Measurements from ENCODE around the gene FNDC10. TPM values are rescaled to one million over a fixed set of nuclear protein-coding genes. Genes with fewer than 3 reads are reported as not detected.

The FNDC10 gene
- polyA plus RNA-seq, 1 experiment, result 4.4 TPM

- H3K4me3 ChIP-seq (ENCODE audit: low read depth, low read length), result no peak overlapping the region
- H3K27me3 ChIP-seq (ENCODE audit: control insufficient read depth, insufficient read depth, low read length), result no peaks in the 10 kb centered on the region
- no peak for DNase-seq (ENCODE audit: low read depth)
- peaks cover 3% of the 10 kb centered on the region for H3K36me3 ChIP-seq (ENCODE audit: control insufficient read depth, insufficient read depth, low read length)
- CTCF ChIA-PET, result no interaction called here
- POLR2A ChIA-PET, result no interaction called here
- TF ChIP-seq, protein P1, sequence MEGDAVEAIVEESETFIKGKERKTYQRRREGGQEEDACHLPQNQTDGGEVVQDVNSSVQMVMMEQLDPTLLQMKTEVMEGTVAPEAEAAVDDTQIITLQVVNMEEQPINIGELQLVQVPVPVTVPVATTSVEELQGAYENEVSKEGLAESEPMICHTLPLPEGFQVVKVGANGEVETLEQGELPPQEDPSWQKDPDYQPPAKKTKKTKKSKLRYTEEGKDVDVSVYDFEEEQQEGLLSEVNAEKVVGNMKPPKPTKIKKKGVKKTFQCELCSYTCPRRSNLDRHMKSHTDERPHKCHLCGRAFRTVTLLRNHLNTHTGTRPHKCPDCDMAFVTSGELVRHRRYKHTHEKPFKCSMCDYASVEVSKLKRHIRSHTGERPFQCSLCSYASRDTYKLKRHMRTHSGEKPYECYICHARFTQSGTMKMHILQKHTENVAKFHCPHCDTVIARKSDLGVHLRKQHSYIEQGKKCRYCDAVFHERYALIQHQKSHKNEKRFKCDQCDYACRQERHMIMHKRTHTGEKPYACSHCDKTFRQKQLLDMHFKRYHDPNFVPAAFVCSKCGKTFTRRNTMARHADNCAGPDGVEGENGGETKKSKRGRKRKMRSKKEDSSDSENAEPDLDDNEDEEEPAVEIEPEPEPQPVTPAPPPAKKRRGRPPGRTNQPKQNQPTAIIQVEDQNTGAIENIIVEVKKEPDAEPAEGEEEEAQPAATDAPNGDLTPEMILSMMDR (IDR thresholded peaks at IDR 0.05; ENCODE audit: insufficient read depth, low read depth, low read length), result no peak
Measured at GRCh38 chr1:1554550-1554925, 45.4 kb downstream of the FNDC10 start.

- Histone ChIP-seq H3K27me3 (ENCODE audit: control insufficient read depth, insufficient read depth, low read length) (no peaks in the 10 kb centered on the region), H3K4me3 (ENCODE audit: low read depth, low read length) (no peak overlapping the region), H3K36me3 (ENCODE audit: control insufficient read depth, insufficient read depth, low read length) (peaks cover 3% of the 10 kb centered on the region)
- TF ChIP-seq, protein P1 (IDR thresholded peaks at IDR 0.05; ENCODE audit: insufficient read depth, low read depth, low read length), result no peak
- no peak for DNase-seq (ENCODE audit: low read depth)
- CTCF ChIA-PET, result no interaction called here
- POLR2A ChIA-PET, result no interaction called here
Measured at GRCh38 chr1:1553821-1554494, 46.0 kb downstream of the FNDC10 start.

DNA sequence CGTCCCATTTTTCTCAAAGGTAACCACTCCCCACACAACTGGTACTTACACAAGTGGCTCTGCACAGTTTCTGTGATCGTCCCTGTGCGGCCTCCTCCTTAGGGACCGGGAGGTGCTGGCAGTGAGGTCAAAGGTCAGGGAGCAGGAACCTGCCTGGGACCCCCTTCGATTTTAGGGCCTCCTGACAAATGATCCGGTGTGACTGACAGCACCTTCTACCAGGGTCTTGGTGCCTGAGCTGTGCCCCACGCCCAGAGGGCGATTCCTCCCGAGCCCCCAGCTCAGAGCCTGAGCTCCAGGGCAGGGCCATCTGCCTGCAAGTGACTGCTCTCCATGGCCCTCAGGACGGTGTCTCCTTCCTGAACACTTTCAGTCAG, 47.7 kb downstream of the FNDC10 start:
- peaks cover 5% of the 10 kb centered on the region for H3K36me3 ChIP-seq (ENCODE audit: control insufficient read depth, insufficient read depth, low read length)
- no peaks in the 10 kb centered on the region for H3K27me3 ChIP-seq (ENCODE audit: control insufficient read depth, insufficient read depth, low read length)
- DNase-seq (ENCODE audit: low read depth), result no peak
- ChIA-PET CTCF (no interaction called here), POLR2A (no interaction called here)
- H3K4me3 ChIP-seq (ENCODE audit: low read depth, low read length), result no peak overlapping the region
- TF ChIP-seq, protein P1 (IDR thresholded peaks at IDR 0.05; ENCODE audit: insufficient read depth, low read depth, low read length), result no peak

DNA sequence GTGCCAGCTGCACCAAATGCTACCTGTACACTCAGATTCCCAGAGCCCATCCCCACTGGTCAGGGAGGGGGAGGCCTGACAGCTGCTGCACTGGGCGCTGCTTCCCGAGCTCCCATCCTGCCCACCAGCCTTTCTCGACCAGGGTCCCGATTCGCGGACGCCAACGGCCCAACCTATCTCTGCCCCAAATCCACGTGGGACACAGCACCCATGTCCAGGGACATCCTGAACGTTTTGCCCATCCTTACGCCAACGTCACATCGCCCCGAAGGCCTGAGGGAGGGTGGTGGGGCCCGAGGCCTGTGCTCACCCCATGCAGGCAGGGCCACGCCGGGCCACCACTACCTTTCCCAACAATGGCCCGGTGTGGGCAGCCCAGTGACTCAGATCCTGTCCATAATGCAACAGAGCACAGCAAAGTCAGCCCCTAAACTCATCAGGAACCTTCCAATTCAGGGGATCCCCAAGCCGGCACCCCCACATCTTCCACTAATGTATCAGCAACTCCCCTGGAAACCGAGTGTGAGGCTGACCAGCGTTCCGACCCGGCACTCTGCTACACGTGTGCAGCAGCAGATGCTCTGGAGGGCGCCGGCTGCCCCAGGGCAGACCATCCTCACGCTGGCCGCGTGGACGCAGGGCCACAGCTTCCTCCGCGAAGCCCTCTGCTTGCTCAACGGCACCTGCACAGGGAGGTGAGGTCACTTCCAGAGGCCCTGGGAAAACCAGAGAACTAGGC, 48.2 kb downstream of the FNDC10 start:
- TF ChIP-seq, protein P1 (IDR thresholded peaks at IDR 0.05; ENCODE audit: insufficient read depth, low read depth, low read length), result no peak

GRCh38 chr1:1550591-1551432, 49.1 kb downstream of the FNDC10 start:
- POLR2A ChIA-PET, result no interaction called here
- peaks cover 3% of the 10 kb centered on the region for H3K36me3 ChIP-seq (ENCODE audit: control insufficient read depth, insufficient read depth, low read length)
- CTCF ChIA-PET, result interaction anchor here (1.0 kb wide), 1 partner anchor 8 kb away, joined by 3 read pairs; no protein-coding TSS in a partner anchor
- TF ChIP-seq, protein P1 (IDR thresholded peaks at IDR 0.05; ENCODE audit: insufficient read depth, low read depth, low read length), result peak; percentile 43
- H3K4me3 ChIP-seq (ENCODE audit: low read depth, low read length), result no peak overlapping the region
- no peaks in the 10 kb centered on the region for H3K27me3 ChIP-seq (ENCODE audit: control insufficient read depth, insufficient read depth, low read length)
- no peak for DNase-seq (ENCODE audit: low read depth)

More for the DNA sequence above, 48.2 kb downstream of the FNDC10 start:
- Histone ChIP-seq H3K27me3 (ENCODE audit: control insufficient read depth, insufficient read depth, low read length) (no peaks in the 10 kb centered on the region), H3K36me3 (ENCODE audit: control insufficient read depth, insufficient read depth, low read length) (peaks cover 5% of the 10 kb centered on the region), H3K4me3 (ENCODE audit: low read depth, low read length) (no peak overlapping the region)
- ChIA-PET CTCF (interaction anchor here (1.0 kb wide), 1 partner anchor 7 kb away, joined by 3 read pairs; no protein-coding TSS in a partner anchor), POLR2A (no interaction called here)
- no peak for DNase-seq (ENCODE audit: low read depth)
